Mesenchymal stem cell (in vitro differentiated cells and primary cell): ENCODE results near the gene ZNF407.

ENCODE experiments used
- DNase-seq: peaks from one replicate; pipeline ENCODE4 v3.0.0-alpha.2; 2013
- H2AFZ ChIP-seq: one replicate; pipeline ENCODE4 v1.6.1; 2013; ENCODE audit warnings: low read depth, mild to moderate bottlenecking, control low read depth, inconsistent platforms, low read length, moderate library complexity
- H2AK5ac ChIP-seq: 2 replicates; pipeline ENCODE4 v1.6.1; 2013; ENCODE audit warnings: low read length, moderate library complexity, mild to moderate bottlenecking, inconsistent platforms; ENCODE audit not compliant: severe bottlenecking
- H2BK120ac ChIP-seq: one replicate; pipeline ENCODE4 v1.6.1; 2013; ENCODE audit warnings: low read depth, mild to moderate bottlenecking, inconsistent platforms, low read length, moderate library complexity
- H2BK12ac ChIP-seq, 2 experiments: one replicate each; pipeline ENCODE4 v1.6.1; 2013; ENCODE audit warnings: inconsistent platforms in 2 of 2, low read length in 2 of 2, mild to moderate bottlenecking in 2 of 2, moderate library complexity in 2 of 2, control low read depth in 1 of 2
- H2BK15ac ChIP-seq: one replicate; pipeline ENCODE4 v1.6.1; 2013; ENCODE audit warnings: mild to moderate bottlenecking, low read depth, inconsistent platforms; ENCODE audit not compliant: poor library complexity, severe bottlenecking
- H2BK5ac ChIP-seq: 2 replicates; pipeline ENCODE4 v1.6.1; 2013; ENCODE audit warnings: low read depth, mild to moderate bottlenecking, low read length, control low read depth, inconsistent platforms; ENCODE audit not compliant: poor library complexity, severe bottlenecking
- H3K14ac ChIP-seq, 2 experiments: one replicate each; pipeline ENCODE4 v1.6.1; 2013; ENCODE audit warnings: inconsistent platforms in 2 of 2, low read length in 2 of 2, control low read depth in 1 of 2, mild to moderate bottlenecking in 1 of 2, moderate library complexity in 1 of 2
- H3K18ac ChIP-seq, 2 experiments: one replicate each; pipeline ENCODE4 v1.6.1; 2013; ENCODE audit warnings: inconsistent platforms in 2 of 2, low read length in 2 of 2, control low read depth in 1 of 2, low read depth in 1 of 2, mild to moderate bottlenecking in 1 of 2
- H3K23ac ChIP-seq, 2 experiments: one replicate each; pipeline ENCODE4 v1.6.1; 2013; ENCODE audit warnings: inconsistent platforms in 2 of 2, low read length in 2 of 2, mild to moderate bottlenecking in 2 of 2, moderate library complexity in 2 of 2, control low read depth in 1 of 2
- H3K27ac ChIP-seq: 2 replicates; pipeline ENCODE4 v1.5.1; 2013; ENCODE audit warnings: mild to moderate bottlenecking, moderate library complexity, low read length, control low read depth, inconsistent platforms; ENCODE audit not compliant: poor library complexity, severe bottlenecking
- H3K27me3 ChIP-seq, 2 experiments: 2 replicates each; pipeline versions ENCODE4 v1.6.1 to v1.7.0; 2013; ENCODE audit warnings: low read length in 2 of 2, mild to moderate bottlenecking in 2 of 2, moderate library complexity in 2 of 2, control low read depth in 1 of 2, inconsistent platforms in 1 of 2; ENCODE audit not compliant: control insufficient read depth in 1 of 2, insufficient read depth in 1 of 2
- H3K36me3 ChIP-seq, 2 experiments: 2 replicates each; pipeline versions ENCODE4 v1.6.1 to v1.7.0; 2013; ENCODE audit warnings: low read length in 2 of 2, control low read depth in 1 of 2, inconsistent platforms in 1 of 2, low read depth in 1 of 2, mild to moderate bottlenecking in 1 of 2; ENCODE audit not compliant: insufficient read depth in 2 of 2, control insufficient read depth in 1 of 2
- H3K4ac ChIP-seq, 2 experiments: one replicate each; pipeline ENCODE4 v1.6.1; 2013; ENCODE audit warnings: inconsistent platforms in 2 of 2, low read length in 2 of 2, mild to moderate bottlenecking in 2 of 2, moderate library complexity in 2 of 2, control low read depth in 1 of 2, low read depth in 1 of 2
- H3K4me1 ChIP-seq: 2 replicates; pipeline ENCODE4 v1.6.1; 2013; ENCODE audit warnings: low read depth, low read length, control low read depth; ENCODE audit not compliant: control insufficient read depth, insufficient read depth
- H3K4me2 ChIP-seq: 2 replicates; pipeline ENCODE4 v1.6.1; 2013; ENCODE audit warnings: low read length, mild to moderate bottlenecking, inconsistent platforms; ENCODE audit not compliant: poor library complexity, severe bottlenecking
- H3K4me3 ChIP-seq, 2 experiments: 2 replicates each; pipeline versions ENCODE4 v1.5.1 to v1.7.0; 2013; ENCODE audit warnings: low read length in 2 of 2, mild to moderate bottlenecking in 2 of 2, control low read depth in 1 of 2, low read depth in 1 of 2; ENCODE audit not compliant: insufficient read depth in 1 of 2
- H3K79me1 ChIP-seq: replicated peaks from 2 replicates; pipeline ENCODE4 v1.6.1; 2013; ENCODE audit warnings: mild to moderate bottlenecking, control low read depth, low read length, inconsistent platforms; ENCODE audit not compliant: poor library complexity, severe bottlenecking
- H3K9ac ChIP-seq: 2 replicates; pipeline ENCODE4 v1.7.0; 2013; ENCODE audit warnings: mild to moderate bottlenecking, low read length, moderate library complexity
- H3K9me3 ChIP-seq: 2 replicates; pipeline ENCODE4 v1.7.0; 2013; ENCODE audit warnings: mild to moderate bottlenecking, low read length; ENCODE audit not compliant: control insufficient read depth
- H4K8ac ChIP-seq: one replicate; pipeline ENCODE4 v1.6.1; 2013; ENCODE audit warnings: inconsistent platforms, mild to moderate bottlenecking, low read length, moderate library complexity
- H4K91ac ChIP-seq: one replicate; pipeline ENCODE4 v1.6.1; 2013; ENCODE audit warnings: mild to moderate bottlenecking, low read length, inconsistent platforms
- WGBS: methylation state at CpG from one replicate; pipeline ENCODE4 v1.1.7; 2013; ENCODE audit warnings: mixed read lengths; 5-methylcytosine and 5-hydroxymethylcytosine counted together

The ZNF407 gene

GRCh38 chr18:74672371-74672770 is 74.7 kb downstream of the ZNF407 start:
- 89% methylated on average over 6 of the region's 6 CpGs for WGBS
- no peak overlapping the region for H2BK15ac ChIP-seq
- peaks cover 14 to 20% of the 10 kb centered on the region in 2 experiments for H3K36me3 ChIP-seq
- H3K9ac ChIP-seq: no peak overlapping the region
- no peak overlapping the region for H3K4me3 ChIP-seq
- H3K14ac ChIP-seq: no peak overlapping the region
- DNase-seq: no peak
- no peak overlapping the region for H3K18ac ChIP-seq
- no peak overlapping the region for H3K4me2 ChIP-seq
- H3K23ac ChIP-seq: no peak overlapping the region
- H3K79me1 ChIP-seq: peaks cover 20% of the 10 kb centered on the region
- H3K4ac ChIP-seq: no peak overlapping the region
- H2AFZ ChIP-seq: no peak overlapping the region
- H3K9me3 ChIP-seq: peaks cover 8% of the 10 kb centered on the region
- no peak overlapping the region for H2BK12ac ChIP-seq
- no peak overlapping the region for H2BK5ac ChIP-seq
- no peak overlapping the region for H4K8ac ChIP-seq
- H3K4me1 ChIP-seq: peaks cover 7% of the 10 kb centered on the region
- H3K27me3 ChIP-seq: no peaks in the 10 kb centered on the region
- no peak overlapping the region for H3K27ac ChIP-seq
- H2BK120ac ChIP-seq: no peak overlapping the region
- no peak overlapping the region for H4K91ac ChIP-seq
- no peak overlapping the region for H2AK5ac ChIP-seq

- Histone ChIP-seq H3K27ac (no peak overlapping the region), H2BK15ac (no peak overlapping the region), H3K79me1 (peaks cover 13% of the 10 kb centered on the region), H3K23ac (no peak overlapping the region), H4K8ac (no peak overlapping the region), H4K91ac (no peak overlapping the region), H3K18ac (no peak overlapping the region), H3K4ac (no peak overlapping the region), H3K4me3 (no peak overlapping the region), H3K14ac (no peak overlapping the region), H3K4me2 (no peak overlapping the region), H2BK5ac (no peak overlapping the region), H2BK120ac (no peak overlapping the region), H3K4me1 (peaks cover under 1% of the 10 kb centered on the region), H2BK12ac (no peak overlapping the region), H3K36me3 (peaks cover 7 to 21% of the 10 kb centered on the region in 2 experiments), H3K9me3 (peaks cover 18% of the 10 kb centered on the region), H2AFZ (no peak overlapping the region), H2AK5ac (no peak overlapping the region), H3K27me3 (no peaks in the 10 kb centered on the region), H3K9ac (no peak overlapping the region)
- WGBS: 91% methylated on average over 1 of the region's 2 CpGs
- DNase-seq: no peak
Observed at GRCh38 chr18:74674487-74674886, 76.8 kb downstream of the ZNF407 start.

GRCh38 chr18:74679006-74679678 is 81.5 kb downstream of the ZNF407 start:
- Histone ChIP-seq H4K91ac (no peak overlapping the region), H3K4ac (no peak overlapping the region), H3K79me1 (peaks cover 10% of the 10 kb centered on the region), H3K27ac (no peak overlapping the region), H3K4me2 (no peak overlapping the region), H3K36me3 (peaks cover 6 to 9% of the 10 kb centered on the region in 2 experiments), H2BK15ac (no peak overlapping the region), H2BK120ac (no peak overlapping the region), H2BK5ac (no peak overlapping the region), H3K9ac (no peak overlapping the region), H2BK12ac (no peak overlapping the region), H3K27me3 (no peaks in the 10 kb centered on the region), H3K14ac (no peak overlapping the region), H3K4me3 (no peak overlapping the region), H4K8ac (no peak overlapping the region), H3K9me3 (peaks cover 18% of the 10 kb centered on the region), H3K23ac (no peak overlapping the region), H3K18ac (no peak overlapping the region), H2AK5ac (no peak overlapping the region), H3K4me1 (peaks cover 2% of the 10 kb centered on the region), H2AFZ (no peak overlapping the region)
- WGBS: 79% methylated on average over 5 of the region's 6 CpGs
- no peak for DNase-seq

- H2BK12ac ChIP-seq: no peak overlapping the region
- no peak overlapping the region for H3K9ac ChIP-seq
- H3K4me3 ChIP-seq: no peak overlapping the region
- H3K79me1 ChIP-seq: peaks cover 10% of the 10 kb centered on the region
- peaks cover 2% of the 10 kb centered on the region for H3K4me1 ChIP-seq
- no peaks in the 10 kb centered on the region for H3K27me3 ChIP-seq
- DNase-seq: no peak
- no peak overlapping the region for H2BK120ac ChIP-seq
- H3K27ac ChIP-seq: no peak overlapping the region
- H3K4me2 ChIP-seq: no peak overlapping the region
- H4K8ac ChIP-seq: no peak overlapping the region
- no peak overlapping the region for H3K14ac ChIP-seq
- WGBS: no CpG with 5 or more reads among the region's 2 CpGs
- H2BK15ac ChIP-seq: no peak overlapping the region
- no peak overlapping the region for H2AK5ac ChIP-seq
- no peak overlapping the region for H2BK5ac ChIP-seq
- H2AFZ ChIP-seq: no peak overlapping the region
- H3K18ac ChIP-seq: no peak overlapping the region
- peaks cover 6 to 9% of the 10 kb centered on the region in 2 experiments for H3K36me3 ChIP-seq
- H3K4ac ChIP-seq: no peak overlapping the region
- no peak overlapping the region for H3K23ac ChIP-seq
- peaks cover 18% of the 10 kb centered on the region for H3K9me3 ChIP-seq
- no peak overlapping the region for H4K91ac ChIP-seq
Observed at GRCh38 chr18:74679679-74680076, 82.0 kb downstream of the ZNF407 start.
